HCT116 (cell line): ENCODE results near the gene VPS41. TPM values are rescaled to one million over a fixed set of nuclear protein-coding genes. Genes with fewer than 3 reads are reported as not detected.

Source experiments
- ATAC-seq: fragments of 200-7000 bp; cut with Tn5 transposase; 2 replicates; pipeline ENCODE4 v1.9.1; 2020; ENCODE audit warnings: mild to moderate bottlenecking, moderate library complexity
- BruUV-seq: library from RNA; stranded (reverse); fragments of 400-500 nt; replicated peaks from 2 replicates; lab custom pipeline; 2021; lab: Mats Ljungman, UMichigan
- CTCF ChIA-PET: fragments of 300-600 bp; sonication (Branson Sonifier 250); formaldehyde crosslinking; loops from one replicate; lab custom pipeline; 2021; ENCODE audit warnings: antibody characterized with exemption; lab: Charles Lee
- POLR2A ChIA-PET: fragments of 300-600, 350-600 bp; sonication (Branson Sonifier 250); formaldehyde crosslinking; loops from one replicate; lab custom pipeline; 2021; ENCODE audit warnings: antibody characterized with exemption; lab: Charles Lee
- RAD21 ChIA-PET, 2 experiments: fragments of 300-600 bp; sonication (Branson Sonifier 250); formaldehyde crosslinking; loops; one replicate each; lab custom pipeline; 2023; ENCODE audit warnings: low total read pairs in 2 of 2; ENCODE audit not compliant: uncharacterized antibody in 2 of 2, unreplicated experiment in 2 of 2, low non-redundant PET in 1 of 2; lab: Charles Lee
- DNase-seq: peaks from one replicate; pipeline ENCODE4 v3.0.0-alpha.2; 2010; ENCODE audit warnings: low read depth, low spot score
- H2AFZ ChIP-seq: fragments of 200-600 bp; shearing (Covaris generic), sonication (generic); 2 replicates; pipeline ENCODE4 v1.6.1; 2017; ENCODE audit warnings: low read depth, mixed run types, mixed read lengths, antibody characterized with exemption, low read length; ENCODE audit not compliant: poor library complexity, severe bottlenecking
- H3K27ac ChIP-seq: 2 replicates; pipeline ENCODE4 v1.5.1; 2012; ENCODE audit warnings: low read depth, low read length
- H3K27me3 ChIP-seq: fragments of 200-600 bp; sonication (generic); 2 replicates; pipeline ENCODE4 v1.6.1; 2016; ENCODE audit warnings: mixed run types, low read length, mixed read lengths; ENCODE audit not compliant: insufficient read depth
- H3K36me3 ChIP-seq, 2 experiments: fragments of 200-500 bp in 1 of 2; fragments of 200-600 bp in 1 of 2; sonication (Bioruptor generic) in 1 of 2; sonication (generic) in 1 of 2; 2 replicates each; pipeline versions ENCODE4 v1.5.1 to v1.6.1; 2014 to 2016; ENCODE audit warnings: low read length in 2 of 2, inconsistent platforms in 1 of 2, mixed read lengths in 1 of 2, mixed run types in 1 of 2; ENCODE audit not compliant: insufficient read depth in 2 of 2, control insufficient read depth in 1 of 2
- H3K4me1 ChIP-seq, 2 experiments: fragments of 200-600 bp in 1 of 2; sonication (generic) in 1 of 2; 2 replicates each; pipeline versions ENCODE4 v1.5.1 to v1.6.1; 2012 to 2017; ENCODE audit warnings: low read length in 2 of 2, inconsistent platforms in 1 of 2, mild to moderate bottlenecking in 1 of 2, mixed read lengths in 1 of 2, mixed run types in 1 of 2, moderate library complexity in 1 of 2; ENCODE audit not compliant: insufficient read depth in 2 of 2, control insufficient read depth in 1 of 2
- H3K4me2 ChIP-seq: fragments of 200-600 bp; sonication (generic); 2 replicates; pipeline ENCODE4 v1.6.1; 2017; ENCODE audit warnings: mixed run types, low read length, mixed read lengths
- H3K4me3 ChIP-seq, 2 experiments: fragments of 200-600 bp in 1 of 2; sonication (generic) in 1 of 2; replicated peaks in 1 of 2; 2 replicates each; pipeline ENCODE4 v1.5.1; 2011 to 2016; ENCODE audit warnings: low read length in 2 of 2, control low read depth in 1 of 2, low read depth in 1 of 2, mild to moderate bottlenecking in 1 of 2, mixed read lengths in 1 of 2, mixed run types in 1 of 2
- H3K79me2 ChIP-seq: fragments of 200-600 bp; sonication (generic); 2 replicates; pipeline ENCODE4 v1.6.1; 2017; ENCODE audit warnings: mild to moderate bottlenecking, mixed run types, low read length, moderate library complexity, mixed read lengths; ENCODE audit not compliant: insufficient read depth
- H3K9ac ChIP-seq: fragments of 200-600 bp; sonication (generic); 2 replicates; pipeline ENCODE4 v1.6.1; 2016; ENCODE audit warnings: low read length, mixed read lengths
- H3K9me2 ChIP-seq: fragments of 200-600 bp; sonication (generic), shearing (Covaris generic); 2 replicates; pipeline ENCODE4 v1.6.1; 2017; ENCODE audit warnings: mixed run types, mild to moderate bottlenecking, moderate library complexity; ENCODE audit not compliant: insufficient read depth
- H3K9me3 ChIP-seq, 2 experiments: fragments of 200-500 bp in 1 of 2; fragments of 200-600 bp in 1 of 2; sonication (Bioruptor generic) in 1 of 2; sonication (generic) in 1 of 2; 2 replicates each; pipeline ENCODE4 v1.6.1; 2014 to 2017; ENCODE audit warnings: low read length in 2 of 2, mixed read lengths in 2 of 2, inconsistent platforms in 1 of 2, low read depth in 1 of 2, mild to moderate bottlenecking in 1 of 2, mixed run types in 1 of 2, moderate library complexity in 1 of 2; ENCODE audit not compliant: control insufficient read depth in 1 of 2, insufficient read depth in 1 of 2
- H4K20me1 ChIP-seq: fragments of 200-600 bp; sonication (generic), shearing (Covaris generic); 2 replicates; pipeline ENCODE4 v1.6.1; 2017; ENCODE audit warnings: mixed run types, mild to moderate bottlenecking, moderate library complexity; ENCODE audit not compliant: insufficient read depth
- ATF3 ChIP-seq: IDR thresholded peaks from 2 replicates; pipeline ENCODE4 v1.6.1; 2012
- CEBPB ChIP-seq: IDR thresholded peaks from 2 replicates; pipeline ENCODE4 v1.6.1; 2012; ENCODE audit warnings: low read depth
- EGR1 ChIP-seq: IDR thresholded peaks from 2 replicates; pipeline ENCODE4 v1.6.1; 2012; ENCODE audit warnings: low read depth
- ELF1 ChIP-seq: IDR thresholded peaks from 2 replicates; pipeline ENCODE4 v1.6.1; 2012; ENCODE audit warnings: low read depth, borderline replicate concordance
- EZH2 ChIP-seq: fragments of 200-600 bp; sonication (generic); IDR thresholded peaks from 2 replicates; pipeline ENCODE4 v1.6.1; 2017; ENCODE audit warnings: antibody characterized with exemption, mixed run types
- EZH2phosphoT487 ChIP-seq: fragments of 200-600 bp; IDR thresholded peaks from 2 replicates; pipeline ENCODE4 v1.6.1; 2018; ENCODE audit warnings: antibody characterized with exemption, borderline replicate concordance
- JUND ChIP-seq: IDR thresholded peaks from 2 replicates; pipeline ENCODE4 v1.6.1; 2012
- RAD21 ChIP-seq: IDR thresholded peaks from 2 replicates; pipeline ENCODE4 v1.6.1; 2012; ENCODE audit warnings: low read depth, mild to moderate bottlenecking
- REST ChIP-seq: IDR thresholded peaks from 2 replicates; pipeline ENCODE4 v1.6.1; 2012; ENCODE audit warnings: low read depth
- SIN3A ChIP-seq: IDR thresholded peaks from 2 replicates; pipeline ENCODE4 v1.6.1; 2012; ENCODE audit warnings: low read depth
- YY1 ChIP-seq: IDR thresholded peaks from 2 replicates; pipeline ENCODE4 v1.6.1; 2011; ENCODE audit warnings: low read length, low read depth, moderate library complexity, mild to moderate bottlenecking; ENCODE audit not compliant: insufficient replicate concordance; ENCODE audit errors: extremely low read depth
- ZBTB33 ChIP-seq: IDR thresholded peaks from 2 replicates; pipeline ENCODE4 v1.6.1; 2011; ENCODE audit warnings: mild to moderate bottlenecking, low read length, moderate library complexity; ENCODE audit not compliant: insufficient replicate concordance; ENCODE audit errors: extremely low read depth
- ZFX ChIP-seq: fragments of 450-650 bp; IDR thresholded peaks from 2 replicates; pipeline ENCODE4 v1.6.1; 2017
- ZNF274 ChIP-seq: fragments of 200-500 bp; sonication (Bioruptor generic); IDR thresholded peaks from 2 replicates; pipeline ENCODE4 v1.6.1; 2014; ENCODE audit warnings: mild to moderate bottlenecking, low read depth, low read length, inconsistent platforms
- intact Hi-C: fragments of 100-400 bp; cut with micrococcal nuclease; formaldehyde crosslinking; loops from 2 replicates; pipeline ENCODE4 v1.10.0; 2022
- total RNA-seq: library from RNA; stranded (reverse); gene quantifications from one replicate; pipeline ENCODE4 v1.2.1, GENCODE V29; 2021; ENCODE audit not compliant: unreplicated experiment

VPS41 gene
- total RNA-seq, 1 experiment from 2014 or later: 72.2 TPM

GRCh38 chr7:38703093-38703492 lies 205.9 kb downstream of the VPS41 start:
- Histone ChIP-seq H3K27me3 (peaks cover 12% of the 10 kb centered on the region), H3K27ac (no peak overlapping the region), H2AFZ (no peak overlapping the region), H3K9me2 (no peaks in the 10 kb centered on the region), H4K20me1 (no peaks in the 10 kb centered on the region), H3K79me2 (no peaks in the 10 kb centered on the region), H3K9me3 (no peaks in the 10 kb centered on the region), H3K4me2 (no peak overlapping the region), H3K9ac (no peak overlapping the region), H3K4me3 (no peak overlapping the region), H3K36me3 (no peaks in the 10 kb centered on the region), H3K4me1 (no peaks in the 10 kb centered on the region)
- ChIA-PET CTCF (no interaction called here), POLR2A (no interaction called here), RAD21 (no interaction called here)
- ATAC-seq (no peak), DNase-seq (no peak)
- no TSS peak for BruUV-seq
- TF ChIP-seq ZFX: no peak
- intact Hi-C loops: no loop called here

GRCh38 chr7:38702002-38702535 lies 206.9 kb downstream of the VPS41 start:
- peaks cover 12% of the 10 kb centered on the region for H3K27me3 ChIP-seq
- H3K9me3 ChIP-seq: no peaks in the 10 kb centered on the region
- H3K4me1 ChIP-seq: no peaks in the 10 kb centered on the region
- no peak overlapping the region for H3K9ac ChIP-seq
- ChIA-PET POLR2A (no interaction called here), RAD21 (no interaction called here), CTCF (no interaction called here)
- no peak overlapping the region for H3K4me3 ChIP-seq
- H3K27ac ChIP-seq: no peak overlapping the region
- no peak for TF ChIP-seq ELF1
- TF ChIP-seq SIN3A: no peak
- TF ChIP-seq EZH2: no peak
- no peak for TF ChIP-seq EZH2phosphoT487
- no peak for TF ChIP-seq ATF3
- no peak for TF ChIP-seq ZNF274
- no peak for TF ChIP-seq REST
- TF ChIP-seq JUND: no peak
- no peak for TF ChIP-seq RAD21
- no peak for TF ChIP-seq ZBTB33
- no peak for TF ChIP-seq EGR1
- no peak for TF ChIP-seq CEBPB
- TF ChIP-seq YY1: no peak
- no peaks in the 10 kb centered on the region for H3K79me2 ChIP-seq
- intact Hi-C loops: no loop called here
- no peaks in the 10 kb centered on the region for H4K20me1 ChIP-seq
- H3K9me2 ChIP-seq: no peaks in the 10 kb centered on the region
- BruUV-seq: no TSS peak
- DNase-seq (no peak), ATAC-seq (no peak)
- no peak overlapping the region for H3K4me2 ChIP-seq
- H3K36me3 ChIP-seq: no peaks in the 10 kb centered on the region
- no peak overlapping the region for H2AFZ ChIP-seq
